GM12878 (cell line): ENCODE measurements around the gene ZBTB37. TPM values are rescaled to one million over a fixed set of nuclear protein-coding genes. Genes with fewer than 3 reads are reported as not detected.

Source experiments
- BACH1 ChIP-seq: fragments of 450-650 bp; IDR thresholded peaks from 2 replicates; pipeline ENCODE4 v1.6.1; 2017; ENCODE audit warnings: mild to moderate bottlenecking, borderline replicate concordance
- BMI1 ChIP-seq: fragments of 450-650 bp; IDR thresholded peaks from 2 replicates; pipeline ENCODE4 v1.6.1; 2016; ENCODE audit warnings: mild to moderate bottlenecking, moderate library complexity, borderline replicate concordance
- CREM ChIP-seq: IDR thresholded peaks from 2 replicates; pipeline ENCODE4 v1.6.1; 2014; ENCODE audit warnings: antibody characterized with exemption, low read depth
- EP300 ChIP-seq, 2 experiments: fragments of 150-350 bp in 1 of 2; IDR thresholded peaks; 2 replicates each; pipeline ENCODE4 v1.6.1; 2011 to 2012; ENCODE audit warnings: low read depth in 2 of 2, low read length in 2 of 2, borderline replicate concordance in 1 of 2, improper control_type of control experiment in 1 of 2, inconsistent platforms in 1 of 2; ENCODE audit not compliant: control insufficient read depth in 1 of 2
- GATAD2B ChIP-seq: fragments of 450-650 bp; conservative IDR thresholded peaks from 2 replicates; pipeline ENCODE4 v1.6.1; 2017; ENCODE audit warnings: low read depth, mild to moderate bottlenecking, moderate library complexity
- HDAC6 ChIP-seq: fragments of 200-600 bp; sonication (generic); IDR thresholded peaks from one replicate; pipeline ENCODE4 v1.8.0; 2017; ENCODE audit warnings: antibody characterized with exemption; ENCODE audit not compliant: unreplicated experiment
- POLR2A ChIP-seq: IDR thresholded peaks from 2 replicates; pipeline ENCODE4 v1.6.1; 2011; ENCODE audit warnings: low read depth, mild to moderate bottlenecking, low read length
- RCOR1 ChIP-seq: conservative IDR thresholded peaks from 2 replicates; pipeline ENCODE4 v1.6.1; 2012; ENCODE audit warnings: low read depth, low read length, improper control_type of control experiment
- SMC3 ChIP-seq: IDR thresholded peaks from 2 replicates; pipeline ENCODE4 v1.6.1; 2011; ENCODE audit warnings: low read length, improper control_type of control experiment, borderline replicate concordance
- TAF1 ChIP-seq: IDR thresholded peaks from 2 replicates; pipeline ENCODE4 v1.6.1; 2011; ENCODE audit warnings: mild to moderate bottlenecking, low read depth, low read length, borderline replicate concordance
- WRNIP1 ChIP-seq: IDR thresholded peaks from 2 replicates; pipeline ENCODE4 v1.6.1; 2011; ENCODE audit warnings: low read depth, low read length, improper control_type of control experiment, borderline replicate concordance
- ZNF384 ChIP-seq: IDR thresholded peaks from 2 replicates; pipeline ENCODE4 v1.6.1; 2012; ENCODE audit warnings: low read depth, mild to moderate bottlenecking, low read length, improper control_type of control experiment, borderline replicate concordance
- polyA plus RNA-seq, 11 experiments: library from polyadenylated mRNA; depleted of rRNA in 4 of 11; unstranded in 6 of 11; stranded (reverse) in 5 of 11; fragments of >200 nt; fragmentation: Nextera tagmentation in 4 of 11; fragmentation: Illumina TruSeq in 1 of 11; extraction: Ambion mirVana in 4 of 11; extraction: Trizol in 1 of 11; gene quantifications; 1 replicate in 1 of 11; 2 replicates in 10 of 11; pipeline versions ENCODE4 v1.2.1 to v1.2.3, GENCODE V29; 2011 to 2016; ENCODE audit warnings: inconsistent platforms in 2 of 11, missing spikeins in 2 of 11, low read depth in 1 of 11
- total RNA-seq, 4 experiments: library from RNA; depleted of rRNA in 3 of 4; stranded (reverse); fragments of >200 nt in 3 of 4; fragmentation: Illumina TruSeq in 1 of 4; extraction: Trizol in 1 of 4; gene quantifications; 2 replicates each; pipeline versions ENCODE4 v1.2.1 to v1.2.3, GENCODE V29; 2013 to 2021
- TF ChIP-seq, protein P1 (sequence below), 3 experiments: IDR thresholded peaks in 2 of 3; conservative IDR thresholded peaks in 1 of 3; 2 replicates each; pipeline ENCODE4 v1.5.1; 2011; ENCODE audit warnings: low read depth in 3 of 3, low read length in 3 of 3, mild to moderate bottlenecking in 3 of 3, control low read depth in 2 of 3, moderate library complexity in 2 of 3, inconsistent platforms in 1 of 3, mixed read lengths in 1 of 3; ENCODE audit not compliant: control insufficient read depth in 2 of 3, insufficient read depth in 1 of 3; ENCODE audit errors: extremely low read depth in 1 of 3
- TF ChIP-seq, protein P2 (sequence below): IDR thresholded peaks from 2 replicates; pipeline ENCODE4 v1.6.1; 2012; ENCODE audit warnings: low read depth, low read length, improper control_type of control experiment
- TF ChIP-seq, protein P3 (sequence below): fragments of 450-650 bp; IDR thresholded peaks from 2 replicates; pipeline ENCODE4 v1.6.1; 2017; ENCODE audit warnings: low read depth, mild to moderate bottlenecking, moderate library complexity
- TF ChIP-seq, protein P4 (sequence below): fragments of 450-650 bp; IDR thresholded peaks from 2 replicates; pipeline ENCODE4 v1.6.1; 2014; ENCODE audit warnings: mild to moderate bottlenecking
- TF ChIP-seq, protein P5 (sequence below): fragments of 450-650 bp; formaldehyde crosslinking; IDR thresholded peaks from 2 replicates; pipeline ENCODE4 v1.5.0; 2022; ENCODE audit warnings: mild to moderate bottlenecking, missing genetic modification characterization
- TF ChIP-seq, protein P6 (sequence below): fragments of 450-650 bp; formaldehyde crosslinking; IDR thresholded peaks from 2 replicates; pipeline ENCODE4 v1.4.0; 2022; ENCODE audit warnings: mild to moderate bottlenecking, moderate library complexity

Gene ZBTB37
- total and polyA plus RNA-seq, 10 of the 15 experiments (the other 5 are each of a cell fraction or from before 2014, with no cell fraction given): 0.16 to 5.7 (median 1.9) TPM

GRCh38 chr1:173867753-173868265, 371 bp upstream of the ZBTB37 start, which contains the start of gene GAS5 (continued):
- TF ChIP-seq, protein P1, sequence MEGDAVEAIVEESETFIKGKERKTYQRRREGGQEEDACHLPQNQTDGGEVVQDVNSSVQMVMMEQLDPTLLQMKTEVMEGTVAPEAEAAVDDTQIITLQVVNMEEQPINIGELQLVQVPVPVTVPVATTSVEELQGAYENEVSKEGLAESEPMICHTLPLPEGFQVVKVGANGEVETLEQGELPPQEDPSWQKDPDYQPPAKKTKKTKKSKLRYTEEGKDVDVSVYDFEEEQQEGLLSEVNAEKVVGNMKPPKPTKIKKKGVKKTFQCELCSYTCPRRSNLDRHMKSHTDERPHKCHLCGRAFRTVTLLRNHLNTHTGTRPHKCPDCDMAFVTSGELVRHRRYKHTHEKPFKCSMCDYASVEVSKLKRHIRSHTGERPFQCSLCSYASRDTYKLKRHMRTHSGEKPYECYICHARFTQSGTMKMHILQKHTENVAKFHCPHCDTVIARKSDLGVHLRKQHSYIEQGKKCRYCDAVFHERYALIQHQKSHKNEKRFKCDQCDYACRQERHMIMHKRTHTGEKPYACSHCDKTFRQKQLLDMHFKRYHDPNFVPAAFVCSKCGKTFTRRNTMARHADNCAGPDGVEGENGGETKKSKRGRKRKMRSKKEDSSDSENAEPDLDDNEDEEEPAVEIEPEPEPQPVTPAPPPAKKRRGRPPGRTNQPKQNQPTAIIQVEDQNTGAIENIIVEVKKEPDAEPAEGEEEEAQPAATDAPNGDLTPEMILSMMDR (IDR thresholded peaks at IDR 0.05 in 2 of 3, conservative IDR thresholded peaks at IDR 0.05 in 1 of 3; ENCODE audit: control insufficient read depth in 2 of 3, extremely low read depth in 1 of 3, insufficient read depth in 1 of 3, low read depth in 3 of 3, low read length in 3 of 3): no peak
- peak; percentile 99 for TF ChIP-seq TAF1
- peak; percentile 91 for TF ChIP-seq HDAC6
- no peak; the same call in none of the 2 replicates for TF ChIP-seq GATAD2B
- peak; percentile 29; the same call in 1 of the 2 replicates for TF ChIP-seq BMI1
- peak; percentile 95 for TF ChIP-seq CREM
- TF ChIP-seq, protein P2, sequence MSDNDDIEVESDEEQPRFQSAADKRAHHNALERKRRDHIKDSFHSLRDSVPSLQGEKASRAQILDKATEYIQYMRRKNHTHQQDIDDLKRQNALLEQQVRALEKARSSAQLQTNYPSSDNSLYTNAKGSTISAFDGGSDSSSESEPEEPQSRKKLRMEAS: peak; percentile 84
- TF ChIP-seq, protein P3, sequence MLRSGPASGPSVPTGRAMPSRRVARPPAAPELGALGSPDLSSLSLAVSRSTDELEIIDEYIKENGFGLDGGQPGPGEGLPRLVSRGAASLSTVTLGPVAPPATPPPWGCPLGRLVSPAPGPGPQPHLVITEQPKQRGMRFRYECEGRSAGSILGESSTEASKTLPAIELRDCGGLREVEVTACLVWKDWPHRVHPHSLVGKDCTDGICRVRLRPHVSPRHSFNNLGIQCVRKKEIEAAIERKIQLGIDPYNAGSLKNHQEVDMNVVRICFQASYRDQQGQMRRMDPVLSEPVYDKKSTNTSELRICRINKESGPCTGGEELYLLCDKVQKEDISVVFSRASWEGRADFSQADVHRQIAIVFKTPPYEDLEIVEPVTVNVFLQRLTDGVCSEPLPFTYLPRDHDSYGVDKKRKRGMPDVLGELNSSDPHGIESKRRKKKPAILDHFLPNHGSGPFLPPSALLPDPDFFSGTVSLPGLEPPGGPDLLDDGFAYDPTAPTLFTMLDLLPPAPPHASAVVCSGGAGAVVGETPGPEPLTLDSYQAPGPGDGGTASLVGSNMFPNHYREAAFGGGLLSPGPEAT: peak; percentile 39; the same call in 1 of the 2 replicates
- no peak for TF ChIP-seq SMC3
- TF ChIP-seq, protein P4, sequence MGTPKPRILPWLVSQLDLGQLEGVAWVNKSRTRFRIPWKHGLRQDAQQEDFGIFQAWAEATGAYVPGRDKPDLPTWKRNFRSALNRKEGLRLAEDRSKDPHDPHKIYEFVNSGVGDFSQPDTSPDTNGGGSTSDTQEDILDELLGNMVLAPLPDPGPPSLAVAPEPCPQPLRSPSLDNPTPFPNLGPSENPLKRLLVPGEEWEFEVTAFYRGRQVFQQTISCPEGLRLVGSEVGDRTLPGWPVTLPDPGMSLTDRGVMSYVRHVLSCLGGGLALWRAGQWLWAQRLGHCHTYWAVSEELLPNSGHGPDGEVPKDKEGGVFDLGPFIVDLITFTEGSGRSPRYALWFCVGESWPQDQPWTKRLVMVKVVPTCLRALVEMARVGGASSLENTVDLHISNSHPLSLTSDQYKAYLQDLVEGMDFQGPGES: no peak
- peak; percentile 98 for TF ChIP-seq POLR2A
- no peak for TF ChIP-seq ZNF384
- no peak for TF ChIP-seq RCOR1
- peak; percentile 94 for TF ChIP-seq BACH1
- TF ChIP-seq, protein P5, sequence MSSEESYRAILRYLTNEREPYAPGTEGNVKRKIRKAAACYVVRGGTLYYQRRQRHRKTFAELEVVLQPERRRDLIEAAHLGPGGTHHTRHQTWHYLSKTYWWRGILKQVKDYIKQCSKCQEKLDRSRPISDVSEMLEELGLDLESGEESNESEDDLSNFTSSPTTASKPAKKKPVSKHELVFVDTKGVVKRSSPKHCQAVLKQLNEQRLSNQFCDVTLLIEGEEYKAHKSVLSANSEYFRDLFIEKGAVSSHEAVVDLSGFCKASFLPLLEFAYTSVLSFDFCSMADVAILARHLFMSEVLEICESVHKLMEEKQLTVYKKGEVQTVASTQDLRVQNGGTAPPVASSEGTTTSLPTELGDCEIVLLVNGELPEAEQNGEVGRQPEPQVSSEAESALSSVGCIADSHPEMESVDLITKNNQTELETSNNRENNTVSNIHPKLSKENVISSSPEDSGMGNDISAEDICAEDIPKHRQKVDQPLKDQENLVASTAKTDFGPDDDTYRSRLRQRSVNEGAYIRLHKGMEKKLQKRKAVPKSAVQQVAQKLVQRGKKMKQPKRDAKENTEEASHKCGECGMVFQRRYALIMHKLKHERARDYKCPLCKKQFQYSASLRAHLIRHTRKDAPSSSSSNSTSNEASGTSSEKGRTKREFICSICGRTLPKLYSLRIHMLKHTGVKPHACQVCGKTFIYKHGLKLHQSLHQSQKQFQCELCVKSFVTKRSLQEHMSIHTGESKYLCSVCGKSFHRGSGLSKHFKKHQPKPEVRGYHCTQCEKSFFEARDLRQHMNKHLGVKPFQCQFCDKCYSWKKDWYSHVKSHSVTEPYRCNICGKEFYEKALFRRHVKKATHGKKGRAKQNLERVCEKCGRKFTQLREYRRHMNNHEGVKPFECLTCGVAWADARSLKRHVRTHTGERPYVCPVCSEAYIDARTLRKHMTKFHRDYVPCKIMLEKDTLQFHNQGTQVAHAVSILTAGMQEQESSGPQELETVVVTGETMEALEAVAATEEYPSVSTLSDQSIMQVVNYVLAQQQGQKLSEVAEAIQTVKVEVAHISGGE (CRISPR knock-in tag): no peak
- TF ChIP-seq WRNIP1: no peak
- no peak for TF ChIP-seq EP300 (IDR thresholded peaks at IDR 0.05; ENCODE audit: borderline replicate concordance in 1 of 2, control insufficient read depth in 1 of 2, low read depth in 2 of 2, low read length in 2 of 2)
- TF ChIP-seq, protein P6, sequence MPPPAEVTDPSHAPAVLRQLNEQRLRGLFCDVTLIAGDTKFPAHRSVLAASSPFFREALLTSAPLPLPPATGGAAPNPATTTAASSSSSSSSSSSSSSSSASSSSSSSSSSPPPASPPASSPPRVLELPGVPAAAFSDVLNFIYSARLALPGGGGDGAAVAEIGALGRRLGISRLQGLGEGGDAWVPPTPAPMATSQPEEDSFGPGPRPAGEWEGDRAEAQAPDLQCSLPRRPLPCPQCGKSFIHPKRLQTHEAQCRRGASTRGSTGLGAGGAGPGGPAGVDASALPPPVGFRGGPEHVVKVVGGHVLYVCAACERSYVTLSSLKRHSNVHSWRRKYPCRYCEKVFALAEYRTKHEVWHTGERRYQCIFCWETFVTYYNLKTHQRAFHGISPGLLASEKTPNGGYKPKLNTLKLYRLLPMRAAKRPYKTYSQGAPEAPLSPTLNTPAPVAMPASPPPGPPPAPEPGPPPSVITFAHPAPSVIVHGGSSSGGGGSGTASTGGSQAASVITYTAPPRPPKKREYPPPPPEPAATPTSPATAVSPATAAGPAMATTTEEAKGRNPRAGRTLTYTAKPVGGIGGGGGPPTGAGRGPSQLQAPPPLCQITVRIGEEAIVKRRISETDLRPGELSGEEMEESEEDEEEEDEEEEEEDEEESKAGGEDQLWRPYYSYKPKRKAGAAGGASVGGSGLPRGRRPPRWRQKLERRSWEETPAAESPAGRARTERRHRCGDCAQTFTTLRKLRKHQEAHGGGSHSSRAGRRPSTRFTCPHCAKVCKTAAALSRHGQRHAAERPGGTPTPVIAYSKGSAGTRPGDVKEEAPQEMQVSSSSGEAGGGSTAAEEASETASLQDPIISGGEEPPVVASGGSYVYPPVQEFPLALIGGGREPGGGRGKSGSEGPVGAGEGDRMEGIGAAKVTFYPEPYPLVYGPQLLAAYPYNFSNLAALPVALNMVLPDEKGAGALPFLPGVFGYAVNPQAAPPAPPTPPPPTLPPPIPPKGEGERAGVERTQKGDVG (CRISPR knock-in tag): no peak
